Keratinocyte (primary cell): Measurements from ENCODE around the gene GLA. TPM values are rescaled to one million over a fixed set of nuclear protein-coding genes. Genes with fewer than 3 reads are reported as not detected.

Experiments used
- DNase-seq: peaks from one replicate; pipeline ENCODE4 v3.0.0-alpha.2; 2011; ENCODE audit warnings: low read depth, missing footprints, low spot score
- FAIRE-seq: peaks from 2 replicates; lab custom pipeline; 2011; peaks lifted over from hg19 to GRCh38; lab: Jason Lieb, UNC
- H2AFZ ChIP-seq: 2 replicates; pipeline ENCODE4 v1.6.0; 2012; ENCODE audit warnings: low read length, control low read depth, inconsistent platforms; ENCODE audit not compliant: control insufficient read depth
- H3K27ac ChIP-seq: 2 replicates; pipeline ENCODE4 v1.5.1; 2011; ENCODE audit warnings: low read length; ENCODE audit not compliant: control insufficient read depth, insufficient read depth
- H3K27me3 ChIP-seq: 3 replicates; pipeline ENCODE4 v1.6.0; 2011; ENCODE audit warnings: low read length; ENCODE audit not compliant: control insufficient read depth, insufficient read depth; ENCODE audit errors: extremely low read depth
- H3K36me3 ChIP-seq, 2 experiments: 2 replicates in 1 of 2; 3 replicates in 1 of 2; pipeline ENCODE4 v1.5.1; 2011; ENCODE audit warnings: low read length in 2 of 2, mild to moderate bottlenecking in 1 of 2; ENCODE audit not compliant: control insufficient read depth in 2 of 2, insufficient read depth in 2 of 2; ENCODE audit errors: extremely low read depth in 1 of 2
- H3K4me1 ChIP-seq: 3 replicates; pipeline ENCODE4 v1.5.1; 2011; ENCODE audit warnings: low read length; ENCODE audit not compliant: control insufficient read depth, insufficient read depth; ENCODE audit errors: extremely low read depth
- H3K4me2 ChIP-seq: 3 replicates; pipeline ENCODE4 v1.6.0; 2011; ENCODE audit warnings: low read depth, low read length; ENCODE audit not compliant: control insufficient read depth, insufficient read depth; ENCODE audit errors: extremely low read depth
- H3K4me3 ChIP-seq, 3 experiments: fragments of 200-600 bp in 1 of 3; sonication (generic) in 1 of 3; 2 replicates in 2 of 3; 3 replicates in 1 of 3; pipeline ENCODE4 v1.5.1; 2011 to 2016; ENCODE audit warnings: low read length in 3 of 3, mild to moderate bottlenecking in 3 of 3, control low read depth in 2 of 3, inconsistent platforms in 1 of 3, low read depth in 1 of 3, mixed read lengths in 1 of 3, mixed run types in 1 of 3, moderate library complexity in 1 of 3; ENCODE audit not compliant: control insufficient read depth in 2 of 3, insufficient read depth in 2 of 3; ENCODE audit errors: extremely low read depth in 1 of 3
- H3K79me2 ChIP-seq: 2 replicates; pipeline ENCODE4 v1.6.0; 2012; ENCODE audit warnings: low read length; ENCODE audit not compliant: control insufficient read depth, insufficient read depth
- H3K9ac ChIP-seq: 3 replicates; pipeline ENCODE4 v1.6.0; 2011; ENCODE audit warnings: low read length; ENCODE audit not compliant: control insufficient read depth, insufficient read depth; ENCODE audit errors: extremely low read depth
- H3K9me1 ChIP-seq: 3 replicates; pipeline ENCODE4 v1.6.0; 2011; ENCODE audit warnings: low read length; ENCODE audit not compliant: control insufficient read depth, insufficient read depth; ENCODE audit errors: extremely low read depth
- H3K9me3 ChIP-seq: 2 replicates; pipeline ENCODE4 v1.5.1; 2012; ENCODE audit warnings: low read depth, low read length; ENCODE audit not compliant: control insufficient read depth
- H4K20me1 ChIP-seq: 3 replicates; pipeline ENCODE4 v1.6.0; 2011; ENCODE audit warnings: low read length; ENCODE audit not compliant: control insufficient read depth, insufficient read depth; ENCODE audit errors: extremely low read depth
- EZH2 ChIP-seq: IDR thresholded peaks from one replicate; pipeline ENCODE4 v1.6.1; 2012; ENCODE audit warnings: inconsistent platforms, mild to moderate bottlenecking, low read length, moderate library complexity
- dilution Hi-C: fragments of 300-500 bp; cut with MboI; formaldehyde crosslinking; loops from one replicate; pipeline ENCODE4 v1.7.0; 2020; ENCODE audit warnings: low sequenced_read_pairs; ENCODE audit not compliant: extremely low pct_ligation_motif_present
- polyA plus RNA-seq, 5 experiments: library from polyadenylated mRNA; depleted of rRNA in 3 of 5; stranded (reverse) in 3 of 5; stranded (forward) in 1 of 5; unstranded in 1 of 5; fragments of >200 nt; gene quantifications; 1 replicate in 1 of 5; 2 replicates in 3 of 5; 3 replicates in 1 of 5; pipeline versions ENCODE4 v1.2.1 to v1.2.3, GENCODE V29; 2011 to 2012; ENCODE audit warnings: missing spikeins in 2 of 5, low read depth in 1 of 5, low replicate concordance in 1 of 5
- TF ChIP-seq, protein P1 (sequence below), 3 experiments: IDR thresholded peaks in 1 of 3; conservative IDR thresholded peaks in 1 of 3; optimal IDR thresholded peaks in 1 of 3; 2 replicates in 2 of 3; 3 replicates in 1 of 3; pipeline versions ENCODE3 to v1.5.1; 2011; ENCODE audit warnings: low read length in 3 of 3, mild to moderate bottlenecking in 3 of 3, moderate library complexity in 2 of 3, control low read depth in 1 of 3, inconsistent platforms in 1 of 3; ENCODE audit not compliant: insufficient read depth in 2 of 3; ENCODE audit errors: extremely low read depth in 1 of 3

The GLA gene
- polyA plus RNA-seq, 1 donor (not counting 4 experiments of a cell fraction or from before 2014, with no cell fraction given): 62.1 TPM

DNA sequence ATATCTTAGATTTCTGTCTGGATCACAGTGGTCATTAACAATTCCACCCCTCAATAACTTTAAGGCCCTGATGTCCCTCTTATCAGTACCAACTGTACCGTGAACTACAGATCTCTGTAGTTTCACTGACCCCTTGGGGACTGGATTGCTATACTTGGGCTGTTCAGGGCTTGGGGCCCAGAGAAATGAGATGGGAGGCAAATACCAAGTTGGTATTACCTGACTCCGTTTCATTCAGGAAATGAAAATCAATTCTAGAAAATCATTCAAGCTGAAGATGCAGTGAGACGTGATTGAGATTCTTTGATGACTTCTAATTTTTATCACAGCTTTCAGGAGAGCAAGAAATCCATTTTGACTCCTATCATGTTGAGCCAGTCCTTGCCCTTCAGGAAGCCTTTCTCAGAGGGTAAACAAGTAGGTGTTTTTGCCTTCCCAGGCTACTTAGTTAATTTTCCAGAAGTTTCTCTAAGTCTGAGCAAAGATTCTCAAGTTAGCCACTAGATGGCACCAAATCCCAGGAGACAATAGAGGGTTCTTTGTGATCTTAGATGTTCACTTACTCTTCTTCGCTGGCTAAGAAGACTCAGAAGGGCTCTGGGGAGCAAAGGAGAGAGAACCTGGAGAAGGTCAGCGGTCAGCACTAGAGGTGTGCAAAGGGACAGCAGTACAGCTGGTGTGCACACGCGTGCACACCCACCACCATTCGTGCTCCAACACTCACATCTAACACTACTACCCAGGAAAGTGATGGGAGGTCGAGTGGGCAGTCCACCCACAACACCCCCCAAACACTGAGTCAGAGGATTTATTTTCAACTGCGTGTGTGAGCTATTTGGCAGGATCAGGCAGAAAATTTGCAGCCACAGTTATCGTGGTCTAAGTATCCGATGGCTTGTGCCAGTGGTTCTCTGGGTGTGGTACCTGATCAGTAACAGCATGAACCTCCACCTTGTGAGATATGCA is 7.7 kb upstream of the GLA start:
- Histone ChIP-seq H3K9ac (no peak overlapping the region), H4K20me1 (no peaks in the 10 kb centered on the region), H3K27me3 (no peaks in the 10 kb centered on the region), H3K4me1 (peaks cover under 1% of the 10 kb centered on the region), H3K36me3 (peaks cover 0 to 2% of the 10 kb centered on the region in 2 experiments), H3K27ac (no peak overlapping the region), H3K4me2 (no peak overlapping the region), H2AFZ (no peak overlapping the region), H3K9me1 (no peaks in the 10 kb centered on the region), H3K79me2 (peaks cover 18% of the 10 kb centered on the region), H3K9me3 (no peaks in the 10 kb centered on the region), H3K4me3 (no peak overlapping the region)
- no peak for DNase-seq
- FAIRE-seq: peak; percentile 64
- no peak for TF ChIP-seq EZH2
- TF ChIP-seq, protein P1, sequence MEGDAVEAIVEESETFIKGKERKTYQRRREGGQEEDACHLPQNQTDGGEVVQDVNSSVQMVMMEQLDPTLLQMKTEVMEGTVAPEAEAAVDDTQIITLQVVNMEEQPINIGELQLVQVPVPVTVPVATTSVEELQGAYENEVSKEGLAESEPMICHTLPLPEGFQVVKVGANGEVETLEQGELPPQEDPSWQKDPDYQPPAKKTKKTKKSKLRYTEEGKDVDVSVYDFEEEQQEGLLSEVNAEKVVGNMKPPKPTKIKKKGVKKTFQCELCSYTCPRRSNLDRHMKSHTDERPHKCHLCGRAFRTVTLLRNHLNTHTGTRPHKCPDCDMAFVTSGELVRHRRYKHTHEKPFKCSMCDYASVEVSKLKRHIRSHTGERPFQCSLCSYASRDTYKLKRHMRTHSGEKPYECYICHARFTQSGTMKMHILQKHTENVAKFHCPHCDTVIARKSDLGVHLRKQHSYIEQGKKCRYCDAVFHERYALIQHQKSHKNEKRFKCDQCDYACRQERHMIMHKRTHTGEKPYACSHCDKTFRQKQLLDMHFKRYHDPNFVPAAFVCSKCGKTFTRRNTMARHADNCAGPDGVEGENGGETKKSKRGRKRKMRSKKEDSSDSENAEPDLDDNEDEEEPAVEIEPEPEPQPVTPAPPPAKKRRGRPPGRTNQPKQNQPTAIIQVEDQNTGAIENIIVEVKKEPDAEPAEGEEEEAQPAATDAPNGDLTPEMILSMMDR (optimal IDR thresholded peaks at IDR 0.05 in 1 of 3, IDR thresholded peaks at IDR 0.05 in 1 of 3, conservative IDR thresholded peaks at IDR 0.05 in 1 of 3; ENCODE audit: extremely low read depth in 1 of 3, insufficient read depth in 2 of 3, low read length in 3 of 3): peak in 2 of 3 experiments; percentile 70 to 72
- dilution Hi-C loops: no loop called here

GRCh38 chrX:101411984-101412383 is 4.3 kb upstream of the GLA start:
- Histone ChIP-seq H3K4me2 (no peak overlapping the region), H3K79me2 (peaks cover 42% of the 10 kb centered on the region), H3K27ac (no peak overlapping the region), H4K20me1 (no peaks in the 10 kb centered on the region), H3K27me3 (no peaks in the 10 kb centered on the region), H2AFZ (no peak overlapping the region), H3K4me1 (peaks cover 6% of the 10 kb centered on the region), H3K4me3 (no peak overlapping the region), H3K9ac (no peak overlapping the region), H3K9me3 (no peaks in the 10 kb centered on the region), H3K9me1 (no peaks in the 10 kb centered on the region), H3K36me3 (peaks cover 0 to 2% of the 10 kb centered on the region in 2 experiments)
- DNase-seq (no peak), FAIRE-seq (peak; percentile 13)
- TF ChIP-seq, protein P1 (optimal IDR thresholded peaks at IDR 0.05 in 1 of 3, IDR thresholded peaks at IDR 0.05 in 1 of 3, conservative IDR thresholded peaks at IDR 0.05 in 1 of 3; ENCODE audit: extremely low read depth in 1 of 3, insufficient read depth in 2 of 3, low read length in 3 of 3): no peak
- TF ChIP-seq EZH2: no peak
- dilution Hi-C loops: no loop called here
